Cardiac muscle cell (in vitro differentiated cells and primary cell): ENCODE measurements around the gene TXNRD2. TPM values are rescaled to one million over a fixed set of nuclear protein-coding genes. Genes with fewer than 3 reads are reported as not detected.
"Not testable (repeated sequence)": the region's sequence is repeated elsewhere in the genome, so short reads cannot be mapped to it uniquely, and the experiment has no call there.

Experiments used
- DNase-seq, 2 donors: peaks; one replicate each; pipeline versions ENCODE4 v3.0.0 to v3.0.0-alpha.2; 2010 to 2017; ENCODE audit warnings: low read depth in 1 of 2, low spot score in 1 of 2
- H3K27ac ChIP-seq: fragments of 200-600 bp; sonication (generic); 2 replicates; pipeline ENCODE4 v1.5.1; 2016
- H3K27me3 ChIP-seq: fragments of 200-600 bp; sonication (generic); 2 replicates; pipeline ENCODE4 v1.6.0; 2016; ENCODE audit warnings: control low read depth
- H3K36me3 ChIP-seq: fragments of 200-600 bp; sonication (generic); 2 replicates; pipeline ENCODE4 v1.5.1; 2016; ENCODE audit warnings: control low read depth
- H3K4me1 ChIP-seq: fragments of 200-600 bp; sonication (generic); 2 replicates; pipeline ENCODE4 v1.8.1; 2017; ENCODE audit warnings: low read depth, mild to moderate bottlenecking, mixed run types
- H3K4me3 ChIP-seq: fragments of 200-600 bp; sonication (generic); 2 replicates; pipeline ENCODE4 v1.5.1; 2016; ENCODE audit warnings: mild to moderate bottlenecking
- H3K9me3 ChIP-seq: fragments of 200-600 bp; sonication (generic); 2 replicates; pipeline ENCODE4 v1.5.1; 2017; ENCODE audit warnings: low read depth, mild to moderate bottlenecking, control low read depth
- CTCF ChIP-seq: IDR thresholded peaks from 2 replicates; pipeline ENCODE4 v1.5.1; 2012; ENCODE audit warnings: low read depth, mild to moderate bottlenecking, low read length
- polyA plus RNA-seq: library from polyadenylated mRNA; unstranded; fragments of >200 nt; fragmentation: Nextera tagmentation; extraction: Ambion mirVana; gene quantifications from 2 replicates; pipeline ENCODE4 v1.2.1, GENCODE V29; 2016
- total RNA-seq: library from RNA; depleted of rRNA; stranded (reverse); fragments of >200 nt; gene quantifications from 2 replicates; pipeline ENCODE4 v1.2.3, GENCODE V29; 2016

Gene TXNRD2
- total and polyA plus RNA-seq, 2 experiments from 2014 or later, result 15.6 to 21.2 TPM

GRCh38 chr22:19832476-19833108, 109.0 kb downstream of the TXNRD2 start:
- no peak for DNase-seq
- no peak for TF ChIP-seq CTCF
- no peaks in the 10 kb centered on the region for H3K9me3 ChIP-seq

GRCh38 chr22:19831979-19832378, 109.6 kb downstream of the TXNRD2 start:
- not testable (repeated sequence) for H3K4me1 ChIP-seq, DNase-seq, H3K4me3 ChIP-seq, H3K36me3 ChIP-seq, H3K9me3 ChIP-seq, H3K27me3 ChIP-seq, H3K27ac ChIP-seq

More at GRCh38 chr22:19832476-19833108, 109.0 kb downstream of the TXNRD2 start:
- Histone ChIP-seq H3K36me3 (no peaks in the 10 kb centered on the region), H3K4me1 (no peaks in the 10 kb centered on the region), H3K4me3 (no peak overlapping the region), H3K27me3 (no peaks in the 10 kb centered on the region), H3K27ac (no peak overlapping the region)

- H3K4me1 ChIP-seq, result no peaks in the 10 kb centered on the region
- no peaks in the 10 kb centered on the region for H3K36me3 ChIP-seq
- no peak for TF ChIP-seq CTCF
- no peak overlapping the region for H3K27ac ChIP-seq
- no peaks in the 10 kb centered on the region for H3K9me3 ChIP-seq
- no peak overlapping the region for H3K4me3 ChIP-seq
- H3K27me3 ChIP-seq, result no peaks in the 10 kb centered on the region
- DNase-seq, result no peak
Measured at GRCh38 chr22:19831016-19831415, 110.6 kb downstream of the TXNRD2 start.

- Histone ChIP-seq H3K4me1 (no peaks in the 10 kb centered on the region), H3K36me3 (no peaks in the 10 kb centered on the region)
Measured at GRCh38 chr22:19828035-19828401, 113.6 kb downstream of the TXNRD2 start.

GRCh38 chr22:19827341-19828034, 114.1 kb downstream of the TXNRD2 start:
- Histone ChIP-seq H3K9me3 (no peaks in the 10 kb centered on the region), H3K4me1 (no peaks in the 10 kb centered on the region), H3K27me3 (no peaks in the 10 kb centered on the region), H3K27ac (no peak overlapping the region), H3K36me3 (no peaks in the 10 kb centered on the region), H3K4me3 (no peak overlapping the region)
- TF ChIP-seq CTCF, result no peak
- no peak for DNase-seq

More at GRCh38 chr22:19828035-19828401, 113.6 kb downstream of the TXNRD2 start:
- H3K27ac ChIP-seq, result no peak overlapping the region
- no peaks in the 10 kb centered on the region for H3K27me3 ChIP-seq
- DNase-seq, result no peak
- H3K4me3 ChIP-seq, result no peak overlapping the region
- TF ChIP-seq CTCF, result no peak
- no peaks in the 10 kb centered on the region for H3K9me3 ChIP-seq

- H3K4me1 ChIP-seq, result no peaks in the 10 kb centered on the region
Measured at GRCh38 chr22:19826619-19826950, 115.0 kb downstream of the TXNRD2 start.

More at GRCh38 chr22:19826619-19826950, 115.0 kb downstream of the TXNRD2 start:
- Histone ChIP-seq H3K9me3 (no peaks in the 10 kb centered on the region), H3K4me3 (no peak overlapping the region), H3K27me3 (no peaks in the 10 kb centered on the region), H3K27ac (no peak overlapping the region), H3K36me3 (no peaks in the 10 kb centered on the region)
- DNase-seq, result no peak
- no peak for TF ChIP-seq CTCF
